ENCODE results near the gene FOXC2. TPM values are rescaled to one million over a fixed set of nuclear protein-coding genes. Genes with fewer than 3 reads are reported as not detected.
A peak's percentile ranks its signal among the peaks of the same experiment; 100 is the strongest.

Gene FOXC2
- polyA plus RNA-seq, 1 of the 3 experiments (the other 2 are of a cell fraction): 1.3 TPM

DNA sequence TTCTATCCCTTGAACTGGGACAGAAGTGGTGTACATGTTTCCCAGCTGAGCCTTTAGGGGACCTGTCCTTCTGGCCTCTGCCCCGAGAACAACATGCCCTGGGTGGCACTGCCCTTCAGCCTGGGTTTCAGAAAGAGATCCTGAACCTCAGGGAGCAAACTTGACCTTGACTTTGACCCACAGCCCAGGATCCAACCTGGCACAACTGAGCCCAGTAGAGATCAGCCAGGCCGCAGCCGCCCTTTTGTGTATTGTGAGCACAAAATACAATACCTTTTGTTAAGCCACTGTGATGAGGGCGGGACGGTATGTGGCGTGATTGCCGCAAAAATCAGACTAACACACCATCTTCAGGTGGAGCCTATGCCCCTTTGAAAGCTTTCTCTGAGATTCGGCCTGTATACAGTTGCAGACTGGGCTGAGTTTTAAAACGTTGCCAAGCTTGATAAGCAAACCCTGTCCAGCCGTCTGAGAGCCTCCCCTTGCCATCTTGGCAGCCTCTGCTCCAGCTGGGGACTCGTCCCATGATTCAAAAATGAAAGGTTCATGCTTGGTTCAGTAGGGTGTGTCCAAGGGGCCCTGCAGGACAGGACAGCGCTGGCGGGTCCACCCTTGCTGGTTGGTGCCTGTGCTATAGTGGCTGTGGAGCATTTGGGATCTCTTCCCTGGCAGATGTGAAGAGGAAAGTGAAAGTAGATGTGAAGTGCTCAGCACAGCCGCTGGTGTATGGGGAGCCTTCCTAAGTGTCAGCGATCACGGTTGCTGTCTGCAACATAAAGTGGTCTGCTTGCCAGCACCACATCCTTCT lies 52.0 kb downstream of the FOXC2 start:
- peak overlapping the region in 1 of 2 experiments; percentile 28; a peak in 2 of 4 replicates for H3K27ac ChIP-seq (ENCODE audit: low read depth in 2 of 2, low read length in 1 of 2)
- POLR2A ChIA-PET: no interaction called here
- WGBS (ENCODE audit: low lambda C conversion rate): 50% methylated on average over 13 of the region's 16 CpGs

More for the DNA sequence above, 52.0 kb downstream of the FOXC2 start:
- Histone ChIP-seq H3K27me3 (ENCODE audit: insufficient read depth) (no peaks in the 10 kb centered on the region), H3K4me2 (peak overlapping the region; percentile 71), H3K9me2 (no peaks in the 10 kb centered on the region), H3F3A (replicated peaks; ENCODE audit: insufficient read depth) (no peaks in the 10 kb centered on the region), H3K4me3 (ENCODE audit: low read depth in 2 of 2, low read length in 1 of 2) (peak overlapping the region; percentile 30 to 38; a peak in 3 of 4 replicates), H4K20me1 (ENCODE audit: insufficient read depth) (no peaks in the 10 kb centered on the region), H3K79me2 (ENCODE audit: insufficient read depth) (no peaks in the 10 kb centered on the region), H3K4me1 (ENCODE audit: control insufficient read depth in 1 of 2, insufficient read depth in 2 of 2, low read depth in 1 of 2, low read length in 1 of 2) (no peaks in the 10 kb centered on the region; a peak in 1 of 4 replicates), H3K9ac (0 out of 2 replicates have a peak overlapping the region, but pooled peaks have one; percentile 2), H2AFZ (ENCODE audit: low read depth) (peak overlapping the region; percentile 65), H3K36me3 (replicated peaks in 1 of 2; ENCODE audit: control insufficient read depth in 1 of 2, insufficient read depth in 2 of 2, low read length in 1 of 2) (no peaks in the 10 kb centered on the region), H3K9me3 (no peaks in the 10 kb centered on the region)
- no peak for DNase-seq
- TF ChIP-seq GATA2 (CRISPR knock-in tag; IDR thresholded peaks at IDR 0.05): no peak
- TF ChIP-seq FOSL2 (IDR thresholded peaks at IDR 0.05; ENCODE audit: borderline replicate concordance, low read depth): no peak
- TF ChIP-seq USF2 (IDR thresholded peaks at IDR 0.05; ENCODE audit: borderline replicate concordance, low read depth, low read length): no peak
- no peak for TF ChIP-seq YY1 (IDR thresholded peaks at IDR 0.05; ENCODE audit: low read depth)
- CTCF ChIA-PET: interaction anchor here (1.6 kb wide), 1 partner anchor 11 kb away, joined by 4 read pairs; no protein-coding TSS in a partner anchor

Other genes with a start within 250 kb of the FOXC2 start
- gene FOXF1, start 56.3 kb upstream of the FOXC2 start, polyA plus RNA-seq (2012; rRNA removed): 0.02 TPM in 1 of 2 replicates, not detected in the other
- 15.6 and 18.7 TPM in 2 replicates for gene MTHFSD, start 11.6 kb upstream of the FOXC2 start, polyA plus RNA-seq (2012; rRNA removed)
- gene FOXL1, start 11.7 kb downstream of the FOXC2 start, polyA plus RNA-seq (2012; rRNA removed): 2.5 and 2.8 TPM in 2 replicates

Data from SK-N-SH (cell line).